K562 (cell line): ENCODE measurements around the gene LSP1. TPM values are rescaled to one million over a fixed set of nuclear protein-coding genes. Genes with fewer than 3 reads are reported as not detected.

Experiments
- ATAC-seq: fragments of 200-7000 bp; cut with Tn5 transposase; 3 replicates; pipeline ENCODE4 v1.9.1; 2020; ENCODE audit warnings: moderate library complexity
- BruUV-seq: library from RNA; stranded (reverse); fragments of 400-500 nt; replicated peaks from 2 replicates; lab custom pipeline; 2021; lab: Mats Ljungman, UMichigan
- CTCF ChIA-PET: fragments of 300-600 bp; formaldehyde crosslinking; extraction: SDS; loops from one replicate; lab custom pipeline; 2021; ENCODE audit warnings: low intra/inter-chr PET ratio; lab: Yijun Ruan, JAX
- POLR2A ChIA-PET: fragments of 300-600, 350-650 bp; sonication (Branson Sonifier 250); formaldehyde crosslinking; extraction: SDS; loops from one replicate; lab custom pipeline; 2021; ENCODE audit warnings: antibody characterized with exemption, inconsistent platforms; lab: Yijun Ruan, JAX
- DNase-seq, 4 experiments: peaks; one replicate each; pipeline versions ENCODE4 v3.0.0 to v3.0.0-alpha.2; 2011 to 2018; ENCODE audit warnings: low spot score in 3 of 4, mixed read lengths in 3 of 4; ENCODE audit errors: extremely low read depth in 1 of 4
- FAIRE-seq: peaks from 2 replicates; lab custom pipeline; 2011; peaks lifted over from hg19 to GRCh38; lab: Jason Lieb, UNC
- H2AFZ ChIP-seq: 2 replicates; pipeline ENCODE4 v1.6.0; 2011; ENCODE audit warnings: low read depth, low read length, control low read depth, inconsistent platforms
- H3K27ac ChIP-seq: fragments of 200-600 bp; 3 replicates; pipeline ENCODE4 v1.8.0; 2011; ENCODE audit warnings: low read depth, mild to moderate bottlenecking, control low read depth, inconsistent platforms, low read length, moderate library complexity, mixed read lengths; ENCODE audit errors: extremely low read depth
- H3K27me3 ChIP-seq, 2 experiments: fragments of 300-600 bp in 1 of 2; 2 replicates in 1 of 2; 3 replicates in 1 of 2; pipeline versions ENCODE4 v1.6.0 to v1.8.0; 2011; ENCODE audit warnings: inconsistent platforms in 2 of 2, low read length in 2 of 2, mild to moderate bottlenecking in 1 of 2, mixed read lengths in 1 of 2, moderate library complexity in 1 of 2; ENCODE audit not compliant: control insufficient read depth in 2 of 2, insufficient read depth in 2 of 2
- H3K36me3 ChIP-seq: fragments of 300-600 bp; 3 replicates; pipeline ENCODE4 v1.8.0; 2011; ENCODE audit warnings: mild to moderate bottlenecking, low read length, inconsistent platforms; ENCODE audit not compliant: control insufficient read depth, insufficient read depth
- H3K4me1 ChIP-seq, 2 experiments: fragments of 200-600 bp in 1 of 2; replicated peaks in 1 of 2; 2 replicates in 1 of 2; 3 replicates in 1 of 2; pipeline versions ENCODE4 v1.5.1 to v1.8.0; 2011; ENCODE audit warnings: inconsistent platforms in 2 of 2, low read length in 2 of 2, mild to moderate bottlenecking in 1 of 2, mixed read lengths in 1 of 2, moderate library complexity in 1 of 2; ENCODE audit not compliant: control insufficient read depth in 2 of 2, insufficient read depth in 2 of 2
- H3K4me2 ChIP-seq: 2 replicates; pipeline ENCODE4 v1.6.1; 2011; ENCODE audit warnings: low read length, control low read depth, inconsistent platforms, mixed read lengths; ENCODE audit not compliant: insufficient read depth
- H3K4me3 ChIP-seq: fragments of 200-600 bp; sonication (generic), shearing (Covaris generic); 2 replicates; pipeline ENCODE4 v1.5.1; 2016; ENCODE audit warnings: control low read depth, inconsistent platforms
- H3K79me2 ChIP-seq: fragments of 200-600 bp; 3 replicates; pipeline ENCODE4 v1.8.0; 2011; ENCODE audit warnings: low read length, inconsistent platforms; ENCODE audit not compliant: control insufficient read depth, insufficient read depth
- H3K9ac ChIP-seq, 2 experiments: 2 replicates each; pipeline versions ENCODE4 v1.6.0 to v1.6.1; 2011; ENCODE audit warnings: low read depth in 2 of 2, low read length in 2 of 2, control low read depth in 1 of 2, inconsistent platforms in 1 of 2, mild to moderate bottlenecking in 1 of 2, mixed read lengths in 1 of 2; ENCODE audit not compliant: insufficient read depth in 1 of 2
- H3K9me1 ChIP-seq: one replicate; pipeline ENCODE4 v1.6.0; 2011; ENCODE audit warnings: inconsistent platforms, mild to moderate bottlenecking, low read length, moderate library complexity; ENCODE audit not compliant: control insufficient read depth, insufficient read depth
- H3K9me3 ChIP-seq: replicated peaks from 2 replicates; pipeline ENCODE4 v1.5.1; 2011; ENCODE audit warnings: low read depth, low read length, inconsistent platforms; ENCODE audit not compliant: control insufficient read depth, insufficient read depth
- H4K20me1 ChIP-seq: replicated peaks from 2 replicates; pipeline ENCODE4 v1.6.1; 2011; ENCODE audit warnings: low read length, inconsistent platforms, mixed read lengths; ENCODE audit not compliant: control insufficient read depth, insufficient read depth
- ATF7 ChIP-seq: fragments of 450-650 bp; IDR thresholded peaks from 2 replicates; pipeline ENCODE4 v1.7.1; 2014; ENCODE audit warnings: mild to moderate bottlenecking, moderate library complexity
- CHD4 ChIP-seq: fragments of 200-600 bp; sonication (generic); IDR thresholded peaks from 3 replicates; pipeline ENCODE4 v1.6.1; 2012; ENCODE audit warnings: low read depth, mild to moderate bottlenecking, mixed read lengths, low read length, inconsistent platforms; ENCODE audit not compliant: insufficient read depth, insufficient replicate concordance, poor library complexity, severe bottlenecking
- CREB1 ChIP-seq, 2 experiments: sonication (generic) in 1 of 2; formaldehyde crosslinking in 1 of 2; IDR thresholded peaks; 2 replicates each; pipeline versions ENCODE4 v1.6.1 to v1.8.0; 2012 to 2022; ENCODE audit warnings: inconsistent platforms in 1 of 2, mild to moderate bottlenecking in 1 of 2, missing genetic modification reagents in 1 of 2, moderate library complexity in 1 of 2
- E2F3 ChIP-seq: fragments of 250-450 bp; sonication (Bioruptor Pico); IDR thresholded peaks from 2 replicates; pipeline ENCODE4 v1.4.0; 2020; ENCODE audit warnings: mild to moderate bottlenecking
- FOXO4 ChIP-seq: fragments of 450-650 bp; formaldehyde crosslinking; IDR thresholded peaks from 2 replicates; pipeline ENCODE4 v1.4.0; 2020; ENCODE audit warnings: mild to moderate bottlenecking, moderate library complexity
- GABPA ChIP-seq: fragments of 200-800 bp; sonication (Bioruptor generic); conservative IDR thresholded peaks from 2 replicates; pipeline ENCODE4 v1.6.1; 2016; ENCODE audit warnings: low read depth, missing genetic modification characterization, missing compliant biosample characterization
- HDGF ChIP-seq: fragments of 450-650 bp; IDR thresholded peaks from 2 replicates; pipeline ENCODE4 v1.6.1; 2016
- HNRNPL ChIP-seq: fragments of 200-400 bp; formaldehyde crosslinking; IDR thresholded peaks from 2 replicates; pipeline ENCODE4 v1.6.1; 2017; ENCODE audit warnings: low read depth, mild to moderate bottlenecking, low read length
- POLR2AphosphoS5 ChIP-seq: IDR thresholded peaks from 2 replicates; pipeline ENCODE4 v1.6.1; 2011; ENCODE audit warnings: mild to moderate bottlenecking, low read depth, low read length, moderate library complexity; ENCODE audit not compliant: control insufficient read depth, insufficient read depth
- POU5F1 ChIP-seq: fragments of 150-350 bp; IDR thresholded peaks from 2 replicates; pipeline ENCODE4 v1.6.1; 2014; ENCODE audit warnings: borderline replicate concordance, low read length, low read depth, mild to moderate bottlenecking; ENCODE audit not compliant: partially characterized antibody
- RBM39 ChIP-seq: fragments of 200-400 bp; formaldehyde crosslinking; optimal IDR thresholded peaks from 2 replicates; pipeline ENCODE3; 2018; ENCODE audit warnings: low read depth, low read length
- SPI1 ChIP-seq: IDR thresholded peaks from 2 replicates; pipeline ENCODE4 v1.6.1; 2011; ENCODE audit warnings: low read depth, low read length, control low read depth, borderline replicate concordance
- TBL1XR1 ChIP-seq, 2 experiments: IDR thresholded peaks; 2 replicates each; pipeline ENCODE4 v1.6.1; 2012; ENCODE audit warnings: improper control_type of control experiment in 2 of 2, low read length in 2 of 2, mild to moderate bottlenecking in 1 of 2
- XRCC5 ChIP-seq: fragments of 200-400 bp; formaldehyde crosslinking; IDR thresholded peaks from 2 replicates; pipeline ENCODE4 v1.6.1; 2017; ENCODE audit warnings: low read depth, mild to moderate bottlenecking, low read length
- ZFP30 ChIP-seq: fragments of 250-450 bp; sonication (Bioruptor Pico); IDR thresholded peaks from 2 replicates; pipeline ENCODE4 v1.8.0; 2022; ENCODE audit warnings: moderate library complexity, mild to moderate bottlenecking, inconsistent platforms, borderline replicate concordance
- ZNF41 ChIP-seq: fragments of 250-450 bp; sonication (Bioruptor Pico); conservative IDR thresholded peaks from 2 replicates; pipeline ENCODE4 v1.4.0; 2020; ENCODE audit warnings: mild to moderate bottlenecking
- ZNF431 ChIP-seq: sonication (generic); formaldehyde crosslinking; IDR thresholded peaks from 2 replicates; pipeline ENCODE4 v1.8.0; 2022; ENCODE audit warnings: mild to moderate bottlenecking, missing genetic modification reagents
- WGBS: fragments of 100-300 bp; shearing (Covaris generic); methylation state at CpG from one replicate; pipeline ENCODE4 v1.1.6; 2016; ENCODE audit warnings: low coverage, mixed read lengths; ENCODE audit not compliant: insufficient coverage; ENCODE audit errors: missing lambda C conversion rate; 5-methylcytosine and 5-hydroxymethylcytosine counted together
- in situ Hi-C: fragments of 300-500 bp; cut with MboI; formaldehyde crosslinking; loops from 4 replicates; pipeline ENCODE4 v1.15.0; 2018; ENCODE audit warnings: inconsistent platforms, mixed read lengths
- intact Hi-C: fragments of 100-400 bp; cut with micrococcal nuclease; formaldehyde crosslinking; loops from 2 replicates; pipeline ENCODE4 v1.14.2; 2022
- polyA plus RNA-seq, 8 experiments: library from polyadenylated mRNA; depleted of rRNA in 4 of 8; stranded (reverse) in 5 of 8; unstranded in 3 of 8; fragments of >200 nt; fragmentation: Nextera tagmentation in 2 of 8; fragmentation: Illumina TruSeq in 1 of 8; extraction: Ambion mirVana in 2 of 8; extraction: Trizol in 1 of 8; gene quantifications; 2 replicates each; pipeline versions ENCODE4 v1.2.1 to v1.2.3, GENCODE V29; 2011 to 2014; ENCODE audit warnings: inconsistent platforms in 1 of 8, missing spikeins in 1 of 8
- total RNA-seq, 7 experiments: library from RNA; depleted of rRNA in 6 of 7; stranded (reverse); fragments of >200 nt in 6 of 7; fragmentation: Illumina TruSeq in 2 of 7; extraction: Trizol in 2 of 7; gene quantifications; 2 replicates each; pipeline versions ENCODE4 v1.2.1 to v1.2.3, GENCODE V29; 2011 to 2021; ENCODE audit warnings: low replicate concordance in 1 of 7
- TF ChIP-seq, protein P1 (sequence below): fragments of 200-800 bp; sonication (Bioruptor generic); IDR thresholded peaks from 2 replicates; pipeline ENCODE4 v1.6.1; 2017; ENCODE audit warnings: missing genetic modification characterization, missing compliant biosample characterization
- TF ChIP-seq, protein P2 (sequence below): IDR thresholded peaks from 3 replicates; pipeline ENCODE4 v1.6.1; 2011; ENCODE audit warnings: borderline replicate concordance, mild to moderate bottlenecking; ENCODE audit not compliant: insufficient read length, insufficient read depth

The LSP1 gene
- total and polyA plus RNA-seq, 9 of the 15 experiments (the other 6 are each of a cell fraction or from before 2014, with no cell fraction given), result 0.08 to 2.9 (median 0.65) TPM; not detected in 2

- H3K4me2 ChIP-seq, result no peak overlapping the region
- WGBS, result 0% methylated on average over 5 of the region's 5 CpGs
- no peak overlapping the region for H3K9ac ChIP-seq
- no peak overlapping the region for H2AFZ ChIP-seq
- H3K27me3 ChIP-seq, result peaks cover 15 to 55% of the 10 kb centered on the region in 2 experiments; a peak in 4 of 5 replicates
- in situ Hi-C loops, result no loop called here
- TF ChIP-seq POLR2AphosphoS5 (no peak), TBL1XR1 (IDR thresholded peaks at IDR 0.05; ENCODE audit: low read length in 2 of 2) (no peak), ZFP30 (CRISPR knock-in tag) (no peak), CREB1 (IDR thresholded peaks at IDR 0.05) (no peak), CREB1 (CRISPR knock-in tag; IDR thresholded peaks at IDR 0.05) (no peak), CHD4 (no peak), HDGF (no peak), GABPA (tag) (no peak), ZNF431 (CRISPR knock-in tag) (no peak), XRCC5 (no peak), ATF7 (no peak), E2F3 (CRISPR knock-in tag) (no peak), HNRNPL (no peak), FOXO4 (CRISPR knock-in tag) (no peak), POU5F1 (no peak), RBM39 (no peak), ZNF41 (no peak), SPI1 (no peak)
- TF ChIP-seq, protein P1, sequence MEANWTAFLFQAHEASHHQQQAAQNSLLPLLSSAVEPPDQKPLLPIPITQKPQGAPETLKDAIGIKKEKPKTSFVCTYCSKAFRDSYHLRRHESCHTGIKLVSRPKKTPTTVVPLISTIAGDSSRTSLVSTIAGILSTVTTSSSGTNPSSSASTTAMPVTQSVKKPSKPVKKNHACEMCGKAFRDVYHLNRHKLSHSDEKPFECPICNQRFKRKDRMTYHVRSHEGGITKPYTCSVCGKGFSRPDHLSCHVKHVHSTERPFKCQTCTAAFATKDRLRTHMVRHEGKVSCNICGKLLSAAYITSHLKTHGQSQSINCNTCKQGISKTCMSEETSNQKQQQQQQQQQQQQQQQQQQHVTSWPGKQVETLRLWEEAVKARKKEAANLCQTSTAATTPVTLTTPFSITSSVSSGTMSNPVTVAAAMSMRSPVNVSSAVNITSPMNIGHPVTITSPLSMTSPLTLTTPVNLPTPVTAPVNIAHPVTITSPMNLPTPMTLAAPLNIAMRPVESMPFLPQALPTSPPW (CRISPR knock-in tag), result no peak
- TF ChIP-seq, protein P2, sequence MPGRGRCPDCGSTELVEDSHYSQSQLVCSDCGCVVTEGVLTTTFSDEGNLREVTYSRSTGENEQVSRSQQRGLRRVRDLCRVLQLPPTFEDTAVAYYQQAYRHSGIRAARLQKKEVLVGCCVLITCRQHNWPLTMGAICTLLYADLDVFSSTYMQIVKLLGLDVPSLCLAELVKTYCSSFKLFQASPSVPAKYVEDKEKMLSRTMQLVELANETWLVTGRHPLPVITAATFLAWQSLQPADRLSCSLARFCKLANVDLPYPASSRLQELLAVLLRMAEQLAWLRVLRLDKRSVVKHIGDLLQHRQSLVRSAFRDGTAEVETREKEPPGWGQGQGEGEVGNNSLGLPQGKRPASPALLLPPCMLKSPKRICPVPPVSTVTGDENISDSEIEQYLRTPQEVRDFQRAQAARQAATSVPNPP, result no peak
- H3K9me1 ChIP-seq, result no peaks in the 10 kb centered on the region
- no peaks in the 10 kb centered on the region for H3K79me2 ChIP-seq
- H3K9me3 ChIP-seq, result no peaks in the 10 kb centered on the region
- ATAC-seq (no peak), DNase-seq (no peak), FAIRE-seq (no peak)
- ChIA-PET POLR2A (interaction anchor here (1.0 kb wide), 1 partner anchor 24 kb away, joined by 3 read pairs; no protein-coding TSS in a partner anchor), CTCF (no interaction called here)
- intact Hi-C loops, result no loop called here
- H4K20me1 ChIP-seq, result no peaks in the 10 kb centered on the region; the same call in none of the 2 replicates
- H3K4me1 ChIP-seq, result peaks cover 0 to 9% of the 10 kb centered on the region in 2 experiments; a peak in 3 of 5 replicates
- no TSS peak for BruUV-seq
- H3K4me3 ChIP-seq, result no peak overlapping the region
- H3K36me3 ChIP-seq, result no peaks in the 10 kb centered on the region
- H3K27ac ChIP-seq, result no peak overlapping the region
These were observed 39.7 kb downstream of the LSP1 start for GRCh38 chr11:1892558-1892957.
